WERI-Rb-1 (cell line): ENCODE measurements around the gene FEZ2.
A peak's percentile ranks its signal among the peaks of the same experiment; 100 is the strongest.

Source experiments
- DNase-seq: peaks from one replicate; pipeline ENCODE4 v3.0.0-alpha.2; 2020
- H3K27ac ChIP-seq: fragments of 250-450 bp; sonication (Bioruptor Pico); 2 replicates; pipeline ENCODE4 v1.5.1; 2020; ENCODE audit warnings: mild to moderate bottlenecking, moderate library complexity
- H3K27me3 ChIP-seq: fragments of 250-450 bp; sonication (Bioruptor Pico); 2 replicates; pipeline ENCODE4 v1.5.1; 2021; ENCODE audit warnings: mild to moderate bottlenecking, low read depth, moderate library complexity; ENCODE audit not compliant: insufficient read depth, severe bottlenecking
- H3K36me3 ChIP-seq: fragments of 250-450 bp; sonication (Bioruptor Pico); 2 replicates; pipeline ENCODE4 v1.5.1; 2020; ENCODE audit warnings: mild to moderate bottlenecking, moderate library complexity
- H3K4me3 ChIP-seq: 2 replicates; pipeline ENCODE4 v1.5.1; 2011; ENCODE audit warnings: low read depth, mild to moderate bottlenecking, control low read depth, low read length
- H3K9me3 ChIP-seq: fragments of 250-450 bp; sonication (Bioruptor Pico); 2 replicates; pipeline ENCODE4 v1.5.1; 2021; ENCODE audit warnings: mild to moderate bottlenecking, moderate library complexity; ENCODE audit not compliant: severe bottlenecking
- TF ChIP-seq, protein P1 (sequence below): IDR thresholded peaks from 2 replicates; pipeline ENCODE4 v1.5.1; 2011; ENCODE audit warnings: low read depth, mild to moderate bottlenecking, control low read depth, inconsistent platforms, low read length

Gene FEZ2, protein sequence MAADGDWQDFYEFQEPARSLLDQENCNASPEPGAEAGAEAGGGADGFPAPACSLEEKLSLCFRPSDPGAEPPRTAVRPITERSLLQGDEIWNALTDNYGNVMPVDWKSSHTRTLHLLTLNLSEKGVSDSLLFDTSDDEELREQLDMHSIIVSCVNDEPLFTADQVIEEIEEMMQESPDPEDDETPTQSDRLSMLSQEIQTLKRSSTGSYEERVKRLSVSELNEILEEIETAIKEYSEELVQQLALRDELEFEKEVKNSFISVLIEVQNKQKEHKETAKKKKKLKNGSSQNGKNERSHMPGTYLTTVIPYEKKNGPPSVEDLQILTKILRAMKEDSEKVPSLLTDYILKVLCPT

DNA sequence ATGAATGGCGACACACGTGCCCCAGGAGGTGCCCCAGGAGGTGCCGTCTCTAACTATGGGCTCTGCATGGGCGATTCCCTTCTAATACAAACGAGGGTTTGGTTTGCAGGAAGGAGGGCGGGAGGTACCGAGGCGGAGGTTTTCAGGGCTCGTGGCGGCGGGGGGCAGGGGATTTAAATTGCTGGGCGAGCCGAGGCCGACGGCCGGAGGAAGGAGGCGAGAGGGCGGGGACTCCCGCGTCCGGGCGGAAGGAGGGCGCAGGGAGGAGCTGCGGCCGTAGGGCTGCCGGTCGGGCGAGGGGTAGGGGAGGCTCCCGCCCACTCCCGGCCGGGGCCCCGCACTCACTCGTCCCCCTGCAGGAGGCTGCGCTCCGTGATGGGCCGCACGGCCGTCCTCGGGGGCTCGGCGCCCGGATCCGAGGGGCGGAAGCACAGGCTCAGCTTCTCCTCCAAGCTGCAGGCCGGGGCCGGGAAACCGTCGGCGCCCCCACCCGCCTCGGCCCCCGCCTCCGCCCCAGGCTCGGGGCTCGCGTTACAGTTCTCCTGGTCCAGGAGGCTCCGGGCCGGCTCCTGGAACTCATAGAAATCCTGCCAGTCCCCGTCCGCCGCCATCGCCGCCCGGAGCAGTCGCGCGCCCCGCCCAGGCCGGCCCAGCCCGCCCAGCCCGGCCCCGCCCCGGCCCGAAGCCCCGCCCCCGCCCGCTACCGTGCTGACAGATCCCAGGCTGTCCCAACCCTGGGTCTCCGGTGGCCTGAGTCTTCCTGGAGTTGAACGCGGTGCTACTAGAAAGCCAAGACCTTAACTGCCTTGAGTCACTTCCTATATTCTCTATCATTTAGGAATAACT is at the start of gene FEZ2:
FEZ2 (minus strand) TSS at position 637 of the 846 bp plus-strand sequence; CDS start at position 611, 26 bp downstream.
- H3K9me3 ChIP-seq = no peaks in the 10 kb centered on the region
- peak within 1 kb of the TSS; percentile 69 for H3K4me3 ChIP-seq
- peak; percentile 91 for DNase-seq
- H3K27me3 ChIP-seq = no peaks in the 10 kb centered on the region
- 0 out of 2 replicates have a peak, but pooled peaks cover 3% of the 10 kb centered on the region for H3K36me3 ChIP-seq
- TF ChIP-seq, protein P1, sequence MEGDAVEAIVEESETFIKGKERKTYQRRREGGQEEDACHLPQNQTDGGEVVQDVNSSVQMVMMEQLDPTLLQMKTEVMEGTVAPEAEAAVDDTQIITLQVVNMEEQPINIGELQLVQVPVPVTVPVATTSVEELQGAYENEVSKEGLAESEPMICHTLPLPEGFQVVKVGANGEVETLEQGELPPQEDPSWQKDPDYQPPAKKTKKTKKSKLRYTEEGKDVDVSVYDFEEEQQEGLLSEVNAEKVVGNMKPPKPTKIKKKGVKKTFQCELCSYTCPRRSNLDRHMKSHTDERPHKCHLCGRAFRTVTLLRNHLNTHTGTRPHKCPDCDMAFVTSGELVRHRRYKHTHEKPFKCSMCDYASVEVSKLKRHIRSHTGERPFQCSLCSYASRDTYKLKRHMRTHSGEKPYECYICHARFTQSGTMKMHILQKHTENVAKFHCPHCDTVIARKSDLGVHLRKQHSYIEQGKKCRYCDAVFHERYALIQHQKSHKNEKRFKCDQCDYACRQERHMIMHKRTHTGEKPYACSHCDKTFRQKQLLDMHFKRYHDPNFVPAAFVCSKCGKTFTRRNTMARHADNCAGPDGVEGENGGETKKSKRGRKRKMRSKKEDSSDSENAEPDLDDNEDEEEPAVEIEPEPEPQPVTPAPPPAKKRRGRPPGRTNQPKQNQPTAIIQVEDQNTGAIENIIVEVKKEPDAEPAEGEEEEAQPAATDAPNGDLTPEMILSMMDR = no peak
- H3K27ac ChIP-seq = peak within 1 kb of the TSS; percentile 82

DNA sequence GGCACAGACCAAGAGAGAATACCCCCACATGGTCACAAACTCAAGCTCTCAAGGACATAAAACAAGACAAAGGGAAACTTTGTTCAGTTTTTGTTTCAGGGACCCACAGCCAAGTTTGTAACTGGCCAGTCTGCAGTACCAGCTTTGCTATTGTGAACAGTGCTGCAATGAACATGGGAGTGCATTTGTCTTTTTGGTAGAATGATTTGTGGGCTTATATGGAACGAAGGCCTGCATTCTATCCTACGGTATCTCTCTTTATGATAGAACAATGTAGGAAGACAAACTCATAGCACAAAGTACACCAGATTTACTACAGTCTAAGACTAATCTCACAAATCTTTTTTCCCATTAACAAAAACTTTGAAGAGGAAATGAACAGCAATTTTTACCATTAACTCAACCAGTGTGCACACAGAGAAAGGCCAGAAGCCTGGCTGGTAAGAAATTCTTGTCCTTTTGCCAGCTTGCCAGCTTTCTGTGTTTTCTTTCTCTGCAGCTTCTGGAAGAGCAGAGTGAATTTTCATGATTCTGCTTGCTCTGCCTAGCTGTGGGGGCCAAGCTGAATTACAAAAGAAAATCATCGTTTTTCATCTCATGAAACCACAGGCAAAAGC is 37.1 kb upstream of the FEZ2 start:
- Histone ChIP-seq H3K9me3 (no peaks in the 10 kb centered on the region), H3K4me3 (no peak overlapping the region), H3K27ac (no peak overlapping the region), H3K27me3 (no peaks in the 10 kb centered on the region), H3K36me3 (no peaks in the 10 kb centered on the region)
- DNase-seq = no peak
- TF ChIP-seq, protein P1 = no peak

DNA sequence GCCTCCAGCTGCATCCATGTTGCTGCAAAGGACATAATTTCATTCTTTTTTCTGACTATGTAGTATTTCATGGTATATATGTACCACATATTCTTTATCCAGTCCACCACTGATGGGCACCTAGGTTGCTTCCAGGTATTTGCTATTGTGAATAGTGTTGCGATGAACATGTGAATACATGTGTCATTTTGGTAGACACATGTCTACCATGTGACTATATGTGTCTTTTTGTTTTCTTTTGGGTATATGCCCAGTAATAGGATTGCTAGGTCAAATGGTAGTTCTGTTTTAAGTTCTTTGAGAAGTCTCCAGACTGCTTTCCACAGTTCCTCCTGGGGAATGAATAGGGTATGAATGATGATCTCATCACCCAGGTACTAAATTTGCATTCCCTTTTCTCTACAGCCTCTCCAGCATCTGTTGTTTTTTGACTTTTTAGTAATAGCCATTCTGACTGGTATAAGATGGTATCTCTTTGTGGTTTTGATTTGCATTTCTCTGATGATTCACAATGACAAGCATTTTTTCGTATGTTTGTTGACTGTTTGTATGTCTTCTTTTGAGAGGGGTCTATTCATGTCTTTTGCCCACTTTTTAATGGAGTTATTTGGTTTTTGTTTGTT is 35.6 kb upstream of the FEZ2 start:
- no peak for DNase-seq
- Histone ChIP-seq H3K27ac (no peak overlapping the region), H3K27me3 (no peaks in the 10 kb centered on the region), H3K9me3 (no peaks in the 10 kb centered on the region), H3K36me3 (no peaks in the 10 kb centered on the region), H3K4me3 (no peak overlapping the region)
- TF ChIP-seq, protein P1 = no peak

DNA sequence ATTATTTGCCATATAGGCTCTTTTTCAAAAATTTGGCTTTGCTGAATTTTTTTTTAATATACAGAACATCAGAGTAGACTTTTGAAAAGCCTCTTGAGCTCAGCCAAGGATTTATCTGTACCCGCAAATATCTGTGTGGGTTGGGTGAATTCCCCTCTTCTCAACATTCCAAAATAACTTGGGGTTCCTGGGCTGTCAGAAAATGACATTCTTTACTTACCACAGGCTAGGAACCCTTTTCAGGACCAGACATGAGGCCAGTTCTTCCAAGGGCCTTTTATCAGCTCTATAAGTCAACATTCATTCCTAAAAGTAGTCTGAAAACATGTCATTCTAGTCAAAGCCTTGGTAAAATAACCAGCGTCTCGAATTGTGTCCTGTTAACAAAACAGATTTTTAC is 28.8 kb upstream of the FEZ2 start:
- DNase-seq = no peak
- Histone ChIP-seq H3K27ac (no peak overlapping the region), H3K27me3 (no peaks in the 10 kb centered on the region), H3K4me3 (no peak overlapping the region), H3K9me3 (peaks cover 6% of the 10 kb centered on the region), H3K36me3 (no peaks in the 10 kb centered on the region)
- TF ChIP-seq, protein P1 = no peak

DNA sequence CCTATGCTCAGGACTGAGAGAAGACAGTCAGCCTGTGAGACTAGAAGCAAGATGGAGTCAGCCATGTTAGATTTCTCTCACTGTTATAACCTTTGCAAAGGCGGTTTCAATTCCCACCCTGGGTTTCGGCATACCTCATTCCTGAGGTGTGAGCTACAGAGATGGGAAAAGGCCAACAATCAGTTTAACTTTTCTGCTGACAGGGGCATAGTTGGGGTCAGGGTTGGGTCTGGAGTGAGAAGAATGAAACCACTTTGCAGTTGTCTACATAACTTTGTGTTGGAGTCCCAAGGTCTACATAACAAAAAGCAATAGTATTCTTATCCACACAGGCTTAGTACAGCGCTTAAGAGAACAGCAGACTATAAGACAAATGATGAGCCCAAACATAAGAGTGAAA is 28.1 kb upstream of the FEZ2 start:
- no peaks in the 10 kb centered on the region for H3K36me3 ChIP-seq
- TF ChIP-seq, protein P1 = no peak
- peaks cover 6% of the 10 kb centered on the region for H3K9me3 ChIP-seq
- H3K27ac ChIP-seq = no peak overlapping the region
- H3K27me3 ChIP-seq = no peaks in the 10 kb centered on the region
- H3K4me3 ChIP-seq = no peak overlapping the region
- no peak for DNase-seq
